Gastrocnemius medialis (tissue), 4 donors: ENCODE results near the gene TCF4.

Experiments used
- POLR2A ChIP-seq, 2 donors: fragments of 450-650 bp; IDR thresholded peaks; one replicate each; pipeline ENCODE4 v1.6.1; 2017; ENCODE audit warnings: antibody characterized with exemption in 2 of 2, mild to moderate bottlenecking in 2 of 2, moderate library complexity in 2 of 2
- TF ChIP-seq, protein P1 (sequence below), 5 experiments: fragments of 450-650 bp in 3 of 5; fragments of 200-600 bp in 2 of 5; sonication (generic) in 2 of 5; IDR thresholded peaks in 4 of 5; conservative IDR thresholded peaks in 1 of 5; 1 replicate in 4 of 5; 2 replicates in 1 of 5; pipeline ENCODE4 v1.5.1; 2016 to 2019; ENCODE audit warnings: antibody characterized with exemption in 5 of 5, mild to moderate bottlenecking in 3 of 5, moderate library complexity in 3 of 5

DNA sequence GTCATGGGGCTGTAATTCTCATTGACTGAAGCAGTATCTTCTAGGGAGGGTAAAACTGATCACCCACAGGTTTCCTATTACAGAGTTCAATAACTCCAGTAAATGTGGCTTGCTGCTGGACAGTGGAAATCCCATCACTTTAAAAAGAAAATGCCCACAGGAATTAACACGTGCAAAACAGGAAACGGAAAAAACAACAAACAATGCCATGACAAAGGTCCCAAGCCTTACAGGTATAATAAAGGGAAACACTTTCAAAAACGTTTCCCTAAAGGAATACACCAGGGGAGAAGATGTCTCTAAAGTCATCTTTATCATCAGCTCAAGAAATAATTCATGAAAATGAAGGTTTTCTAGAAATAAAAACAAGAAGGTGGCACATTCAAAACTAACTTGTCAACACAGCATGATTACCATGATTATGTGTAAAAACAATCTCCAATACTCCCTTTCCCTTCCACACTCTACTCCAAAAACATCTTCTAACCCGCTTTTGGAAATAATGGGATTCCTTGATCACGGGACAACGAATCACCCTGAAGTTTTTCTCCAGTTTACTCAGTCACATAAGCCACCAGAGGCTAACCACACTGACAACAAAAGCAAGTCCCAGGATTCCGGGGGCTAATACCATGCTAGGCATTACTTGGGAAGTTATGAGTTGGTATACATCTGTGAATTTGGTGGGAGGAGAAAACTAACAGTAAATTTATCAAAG is 167.9 kb downstream of the TCF4 start:
- TF ChIP-seq, protein P1, sequence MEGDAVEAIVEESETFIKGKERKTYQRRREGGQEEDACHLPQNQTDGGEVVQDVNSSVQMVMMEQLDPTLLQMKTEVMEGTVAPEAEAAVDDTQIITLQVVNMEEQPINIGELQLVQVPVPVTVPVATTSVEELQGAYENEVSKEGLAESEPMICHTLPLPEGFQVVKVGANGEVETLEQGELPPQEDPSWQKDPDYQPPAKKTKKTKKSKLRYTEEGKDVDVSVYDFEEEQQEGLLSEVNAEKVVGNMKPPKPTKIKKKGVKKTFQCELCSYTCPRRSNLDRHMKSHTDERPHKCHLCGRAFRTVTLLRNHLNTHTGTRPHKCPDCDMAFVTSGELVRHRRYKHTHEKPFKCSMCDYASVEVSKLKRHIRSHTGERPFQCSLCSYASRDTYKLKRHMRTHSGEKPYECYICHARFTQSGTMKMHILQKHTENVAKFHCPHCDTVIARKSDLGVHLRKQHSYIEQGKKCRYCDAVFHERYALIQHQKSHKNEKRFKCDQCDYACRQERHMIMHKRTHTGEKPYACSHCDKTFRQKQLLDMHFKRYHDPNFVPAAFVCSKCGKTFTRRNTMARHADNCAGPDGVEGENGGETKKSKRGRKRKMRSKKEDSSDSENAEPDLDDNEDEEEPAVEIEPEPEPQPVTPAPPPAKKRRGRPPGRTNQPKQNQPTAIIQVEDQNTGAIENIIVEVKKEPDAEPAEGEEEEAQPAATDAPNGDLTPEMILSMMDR (IDR thresholded peaks at IDR 0.05 in 4 of 5, conservative IDR thresholded peaks at IDR 0.05 in 1 of 5): no peak
- TF ChIP-seq POLR2A (IDR thresholded peaks at IDR 0.05): peak in 1 of 2 donors; percentile 30
